Measurements from ENCODE around the gene TSSC4. TPM values are rescaled to one million over a fixed set of nuclear protein-coding genes. Genes with fewer than 3 reads are reported as not detected.

The TSSC4 gene
- total and polyA plus RNA-seq, 2 of the 13 experiments (the other 11 are each of a cell fraction or from before 2014, with no cell fraction given): 16.2 to 58.6 TPM

DNA sequence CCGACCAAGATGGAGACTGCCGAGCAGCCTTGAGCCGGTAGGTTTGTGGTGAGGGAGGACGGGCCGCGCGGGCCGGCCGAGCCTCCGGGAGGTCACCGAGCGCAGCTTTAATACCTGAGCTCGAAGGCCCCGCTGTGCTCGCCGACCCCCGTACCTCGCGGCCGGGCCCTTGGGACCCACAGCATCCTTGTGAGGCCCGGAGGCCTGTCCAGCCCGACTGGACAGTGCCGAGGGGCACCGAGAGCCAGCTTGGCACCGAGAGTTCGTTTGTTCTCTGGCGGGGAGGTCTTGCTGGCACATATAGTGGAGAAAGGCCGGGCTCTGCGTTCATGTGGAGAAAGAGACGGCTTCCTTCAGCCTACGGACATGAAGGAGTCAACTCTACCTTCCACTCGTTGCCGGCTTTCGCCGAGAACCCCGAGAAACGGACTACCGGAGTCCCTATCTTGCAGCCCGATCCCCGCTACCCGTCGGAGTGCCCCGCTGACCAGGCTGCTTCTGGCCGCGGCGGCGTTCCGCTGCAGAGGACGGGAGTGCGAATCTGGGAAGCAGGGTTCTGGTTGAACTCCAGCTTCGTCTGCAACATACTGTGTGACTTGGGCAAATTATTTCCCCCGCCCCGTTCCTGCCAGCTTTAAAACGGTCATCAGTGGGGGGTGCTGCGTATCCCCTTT is 349 bp downstream of the TSSC4 start (continued):
- TF ChIP-seq HNRNPLL (IDR thresholded peaks at IDR 0.05; ENCODE audit: low read depth, low read length, poor library complexity, severe bottlenecking) (peak; percentile 12), NKX3-1 (CRISPR knock-in tag; IDR thresholded peaks at IDR 0.05) (0 out of 2 replicates have a peak, but pooled peaks have one; percentile 62), ZNF282 (IDR thresholded peaks at IDR 0.05; ENCODE audit: partially characterized antibody) (no peak), ZNF263 (CRISPR knock-in tag; IDR thresholded peaks at IDR 0.05) (peak; percentile 58; the same call in 1 of the 2 replicates), YEATS2 (CRISPR knock-in tag; IDR thresholded peaks at IDR 0.05; ENCODE audit: borderline replicate concordance) (no peak), ZNF253 (CRISPR knock-in tag; IDR thresholded peaks at IDR 0.05; ENCODE audit: borderline replicate concordance) (0 out of 2 replicates have a peak, but pooled peaks have one; percentile 15), ZZZ3 (CRISPR knock-in tag; IDR thresholded peaks at IDR 0.05; ENCODE audit: borderline replicate concordance) (no peak), ZNF354B (CRISPR knock-in tag; IDR thresholded peaks at IDR 0.05) (no peak), ZNF598 (CRISPR knock-in tag; IDR thresholded peaks at IDR 0.05; ENCODE audit: borderline replicate concordance) (no peak; the same call in 1 of the 2 replicates), SRSF1 (optimal IDR thresholded peaks at IDR 0.05; ENCODE audit: low read depth, low read length) (no peak), CREM (IDR thresholded peaks at IDR 0.05) (peak; percentile 41; the same call in 1 of the 2 replicates), CREM (CRISPR knock-in tag; IDR thresholded peaks at IDR 0.05) (no peak), ZFP41 (CRISPR knock-in tag; IDR thresholded peaks at IDR 0.05; ENCODE audit: borderline replicate concordance) (no peak), FLYWCH1 (CRISPR knock-in tag; IDR thresholded peaks at IDR 0.05) (no peak), ZNF143 (CRISPR knock-in tag; IDR thresholded peaks at IDR 0.05) (peak; percentile 84), PAX8 (CRISPR knock-in tag; IDR thresholded peaks at IDR 0.05; ENCODE audit: borderline replicate concordance) (0 out of 2 replicates have a peak, but pooled peaks have one; percentile 32), ZNF232 (CRISPR knock-in tag; IDR thresholded peaks at IDR 0.05; ENCODE audit: borderline replicate concordance) (peak; percentile 79; the same call in 1 of the 2 replicates), MLLT10 (CRISPR knock-in tag; IDR thresholded peaks at IDR 0.05) (no peak)
- TF ChIP-seq, protein P1, sequence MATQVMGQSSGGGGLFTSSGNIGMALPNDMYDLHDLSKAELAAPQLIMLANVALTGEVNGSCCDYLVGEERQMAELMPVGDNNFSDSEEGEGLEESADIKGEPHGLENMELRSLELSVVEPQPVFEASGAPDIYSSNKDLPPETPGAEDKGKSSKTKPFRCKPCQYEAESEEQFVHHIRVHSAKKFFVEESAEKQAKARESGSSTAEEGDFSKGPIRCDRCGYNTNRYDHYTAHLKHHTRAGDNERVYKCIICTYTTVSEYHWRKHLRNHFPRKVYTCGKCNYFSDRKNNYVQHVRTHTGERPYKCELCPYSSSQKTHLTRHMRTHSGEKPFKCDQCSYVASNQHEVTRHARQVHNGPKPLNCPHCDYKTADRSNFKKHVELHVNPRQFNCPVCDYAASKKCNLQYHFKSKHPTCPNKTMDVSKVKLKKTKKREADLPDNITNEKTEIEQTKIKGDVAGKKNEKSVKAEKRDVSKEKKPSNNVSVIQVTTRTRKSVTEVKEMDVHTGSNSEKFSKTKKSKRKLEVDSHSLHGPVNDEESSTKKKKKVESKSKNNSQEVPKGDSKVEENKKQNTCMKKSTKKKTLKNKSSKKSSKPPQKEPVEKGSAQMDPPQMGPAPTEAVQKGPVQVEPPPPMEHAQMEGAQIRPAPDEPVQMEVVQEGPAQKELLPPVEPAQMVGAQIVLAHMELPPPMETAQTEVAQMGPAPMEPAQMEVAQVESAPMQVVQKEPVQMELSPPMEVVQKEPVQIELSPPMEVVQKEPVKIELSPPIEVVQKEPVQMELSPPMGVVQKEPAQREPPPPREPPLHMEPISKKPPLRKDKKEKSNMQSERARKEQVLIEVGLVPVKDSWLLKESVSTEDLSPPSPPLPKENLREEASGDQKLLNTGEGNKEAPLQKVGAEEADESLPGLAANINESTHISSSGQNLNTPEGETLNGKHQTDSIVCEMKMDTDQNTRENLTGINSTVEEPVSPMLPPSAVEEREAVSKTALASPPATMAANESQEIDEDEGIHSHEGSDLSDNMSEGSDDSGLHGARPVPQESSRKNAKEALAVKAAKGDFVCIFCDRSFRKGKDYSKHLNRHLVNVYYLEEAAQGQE (IDR thresholded peaks at IDR 0.05; ENCODE audit: borderline replicate concordance in 1 of 2, low read depth in 1 of 2, low read length in 2 of 2): no peak
- TF ChIP-seq, protein P2, sequence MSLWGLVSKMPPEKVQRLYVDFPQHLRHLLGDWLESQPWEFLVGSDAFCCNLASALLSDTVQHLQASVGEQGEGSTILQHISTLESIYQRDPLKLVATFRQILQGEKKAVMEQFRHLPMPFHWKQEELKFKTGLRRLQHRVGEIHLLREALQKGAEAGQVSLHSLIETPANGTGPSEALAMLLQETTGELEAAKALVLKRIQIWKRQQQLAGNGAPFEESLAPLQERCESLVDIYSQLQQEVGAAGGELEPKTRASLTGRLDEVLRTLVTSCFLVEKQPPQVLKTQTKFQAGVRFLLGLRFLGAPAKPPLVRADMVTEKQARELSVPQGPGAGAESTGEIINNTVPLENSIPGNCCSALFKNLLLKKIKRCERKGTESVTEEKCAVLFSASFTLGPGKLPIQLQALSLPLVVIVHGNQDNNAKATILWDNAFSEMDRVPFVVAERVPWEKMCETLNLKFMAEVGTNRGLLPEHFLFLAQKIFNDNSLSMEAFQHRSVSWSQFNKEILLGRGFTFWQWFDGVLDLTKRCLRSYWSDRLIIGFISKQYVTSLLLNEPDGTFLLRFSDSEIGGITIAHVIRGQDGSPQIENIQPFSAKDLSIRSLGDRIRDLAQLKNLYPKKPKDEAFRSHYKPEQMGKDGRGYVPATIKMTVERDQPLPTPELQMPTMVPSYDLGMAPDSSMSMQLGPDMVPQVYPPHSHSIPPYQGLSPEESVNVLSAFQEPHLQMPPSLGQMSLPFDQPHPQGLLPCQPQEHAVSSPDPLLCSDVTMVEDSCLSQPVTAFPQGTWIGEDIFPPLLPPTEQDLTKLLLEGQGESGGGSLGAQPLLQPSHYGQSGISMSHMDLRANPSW (CRISPR knock-in tag; IDR thresholded peaks at IDR 0.05; ENCODE audit: borderline replicate concordance): no peak
- TF ChIP-seq, protein P3, sequence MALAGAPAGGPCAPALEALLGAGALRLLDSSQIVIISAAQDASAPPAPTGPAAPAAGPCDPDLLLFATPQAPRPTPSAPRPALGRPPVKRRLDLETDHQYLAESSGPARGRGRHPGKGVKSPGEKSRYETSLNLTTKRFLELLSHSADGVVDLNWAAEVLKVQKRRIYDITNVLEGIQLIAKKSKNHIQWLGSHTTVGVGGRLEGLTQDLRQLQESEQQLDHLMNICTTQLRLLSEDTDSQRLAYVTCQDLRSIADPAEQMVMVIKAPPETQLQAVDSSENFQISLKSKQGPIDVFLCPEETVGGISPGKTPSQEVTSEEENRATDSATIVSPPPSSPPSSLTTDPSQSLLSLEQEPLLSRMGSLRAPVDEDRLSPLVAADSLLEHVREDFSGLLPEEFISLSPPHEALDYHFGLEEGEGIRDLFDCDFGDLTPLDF (CRISPR knock-in tag; IDR thresholded peaks at IDR 0.05): no peak

Data from HepG2 (cell line).